ENCODE measurements around the gene SLC6A19. TPM values are rescaled to one million over a fixed set of nuclear protein-coding genes. Genes with fewer than 3 reads are reported as not detected.

The SLC6A19 gene
- total and polyA plus RNA-seq, 10 of the 15 experiments (the other 5 are each of a cell fraction or from before 2014, with no cell fraction given): 0.01 to 0.03 TPM; not detected in 8

- 42% methylated on average over 1 of the region's 1 CpG for WGBS (ENCODE audit: insufficient coverage, insufficient replicate concordance, low lambda C conversion rate, missing lambda C conversion rate)
- no peak overlapping the region for H3K4me3 ChIP-seq
- H3K27ac ChIP-seq (ENCODE audit: control insufficient read depth, insufficient read depth): no peak overlapping the region
- no peaks in the 10 kb centered on the region for H3K4me1 ChIP-seq (ENCODE audit: control insufficient read depth, insufficient read depth, low read length)
- DNase-seq (ENCODE audit: low read depth, low spot score) (no peak), FAIRE-seq (no peak), ATAC-seq (no peak)
- no peaks in the 10 kb centered on the region; a peak in 3 of 4 replicates for H3K27me3 ChIP-seq (replicated peaks in 1 of 2; ENCODE audit: control insufficient read depth in 2 of 2, insufficient read depth in 2 of 2, low read length in 1 of 2)
- no peaks in the 10 kb centered on the region for H3K36me3 ChIP-seq (ENCODE audit: control insufficient read depth in 2 of 2, insufficient read depth in 2 of 2, low read length in 1 of 2)
- no peak overlapping the region for H3K4me2 ChIP-seq (ENCODE audit: control insufficient read depth, insufficient read depth)
- ChIA-PET POLR2A (no interaction called here), SMC1A (ENCODE audit: uncharacterized antibody, unreplicated experiment) (no interaction called here), CTCF (no interaction called here), RAD21 (ENCODE audit: unreplicated experiment) (no interaction called here)
- intact Hi-C loops (cut with micrococcal nuclease; ENCODE audit: unreplicated experiment) (no loop called here), in situ Hi-C loops (cut with MboI) (no loop called here)
- no TSS peak for BruUV-seq (replicated peaks)
- H3K9me3 ChIP-seq (replicated peaks; ENCODE audit: control insufficient read depth, insufficient read depth, low read length): peaks cover 2% of the 10 kb centered on the region; the same call in 2 of the 3 replicates
- H3K79me2 ChIP-seq (ENCODE audit: control insufficient read depth, insufficient read depth, low read length): no peaks in the 10 kb centered on the region
- H4K20me1 ChIP-seq (ENCODE audit: control insufficient read depth, insufficient read depth): no peaks in the 10 kb centered on the region
- no peak for TF ChIP-seq PML (IDR thresholded peaks at IDR 0.05; ENCODE audit: low read length)
- no peak for TF ChIP-seq TCF7 (IDR thresholded peaks at IDR 0.05; ENCODE audit: borderline replicate concordance)
- no peak for TF ChIP-seq RB1 (IDR thresholded peaks at IDR 0.05; ENCODE audit: borderline replicate concordance)
- H2AFZ ChIP-seq (ENCODE audit: control insufficient read depth, low read depth, low read length): no peak overlapping the region
- no peak overlapping the region for H3K9ac ChIP-seq (ENCODE audit: control insufficient read depth, insufficient read depth, low read length)
These were observed 34.4 kb downstream of the SLC6A19 start for GRCh38 chr5:1235838-1236237.

- in situ Hi-C loops (cut with MboI) (no loop called here), intact Hi-C loops (cut with micrococcal nuclease; ENCODE audit: unreplicated experiment) (no loop called here)
- DNase-seq (ENCODE audit: low read depth, low spot score) (no peak), ATAC-seq (no peak), FAIRE-seq (no peak)
- ChIA-PET POLR2A (no interaction called here), SMC1A (ENCODE audit: uncharacterized antibody, unreplicated experiment) (no interaction called here), RAD21 (ENCODE audit: unreplicated experiment) (no interaction called here), CTCF (no interaction called here)
- no peak overlapping the region for H3K4me2 ChIP-seq (ENCODE audit: control insufficient read depth, insufficient read depth)
- no peak overlapping the region for H2AFZ ChIP-seq (ENCODE audit: control insufficient read depth, low read depth, low read length)
- H4K20me1 ChIP-seq (ENCODE audit: control insufficient read depth, insufficient read depth): no peaks in the 10 kb centered on the region
- no TSS peak for BruUV-seq (replicated peaks)
- no peaks in the 10 kb centered on the region; a peak in 2 of 4 replicates for H3K27me3 ChIP-seq (replicated peaks in 1 of 2; ENCODE audit: control insufficient read depth in 2 of 2, insufficient read depth in 2 of 2, low read length in 1 of 2)
- no peaks in the 10 kb centered on the region for H3K4me1 ChIP-seq (ENCODE audit: control insufficient read depth, insufficient read depth, low read length)
- H3K9me3 ChIP-seq (replicated peaks; ENCODE audit: control insufficient read depth, insufficient read depth, low read length): peaks cover 2% of the 10 kb centered on the region; the same call in 2 of the 3 replicates
- no peak overlapping the region for H3K4me3 ChIP-seq
- H3K9ac ChIP-seq (ENCODE audit: control insufficient read depth, insufficient read depth, low read length): no peak overlapping the region
- H3K27ac ChIP-seq (ENCODE audit: control insufficient read depth, insufficient read depth): no peak overlapping the region
- no peaks in the 10 kb centered on the region for H3K79me2 ChIP-seq (ENCODE audit: control insufficient read depth, insufficient read depth, low read length)
- 45% methylated on average over 22 of the region's 22 CpGs for WGBS (ENCODE audit: insufficient coverage, insufficient replicate concordance, low lambda C conversion rate, missing lambda C conversion rate)
- H3K36me3 ChIP-seq (ENCODE audit: control insufficient read depth in 2 of 2, insufficient read depth in 2 of 2, low read length in 1 of 2): no peaks in the 10 kb centered on the region
- TF ChIP-seq ZNF592 (IDR thresholded peaks at IDR 0.05) (no peak), TCF12 (IDR thresholded peaks at IDR 0.05; ENCODE audit: low read depth, low read length) (no peak), ZNF622 (IDR thresholded peaks at IDR 0.05) (no peak), SMAD1 (IDR thresholded peaks at IDR 0.05; ENCODE audit: low read depth, partially characterized antibody) (no peak), NR2F1 (conservative IDR thresholded peaks at IDR 0.05) (no peak), HDAC6 (IDR thresholded peaks at IDR 0.05; ENCODE audit: unreplicated experiment) (no peak), EP300 (IDR thresholded peaks at IDR 0.05; ENCODE audit: borderline replicate concordance in 1 of 2, control insufficient read depth in 1 of 2, low read depth in 2 of 2, low read length in 2 of 2) (no peak), CHD4 (IDR thresholded peaks at IDR 0.05) (no peak), RFX5 (IDR thresholded peaks at IDR 0.05; ENCODE audit: low read depth, low read length) (no peak)
These were observed 38.3 kb downstream of the SLC6A19 start for GRCh38 chr5:1239505-1240251.

Measured in GM12878 (cell line).